Endodermal cell (in vitro differentiated cells): Measurements from ENCODE around the gene PTPRN2. TPM values are rescaled to one million over a fixed set of nuclear protein-coding genes. Genes with fewer than 3 reads are reported as not detected.
A peak's percentile ranks its signal among the peaks of the same experiment; 100 is the strongest.

ENCODE experiments used
- DNase-seq: peaks from one replicate; pipeline ENCODE4 v3.0.0-alpha.2; 2017
- H3K27ac ChIP-seq: 2 replicates; pipeline ENCODE4 v1.5.1; 2013; ENCODE audit warnings: mild to moderate bottlenecking, low read depth, low read length, moderate library complexity
- H3K27me3 ChIP-seq: 2 replicates; pipeline ENCODE4 v1.6.1; 2013; ENCODE audit warnings: mild to moderate bottlenecking, low read length, moderate library complexity; ENCODE audit not compliant: insufficient read depth, control insufficient read depth, poor library complexity, severe bottlenecking
- H3K36me3 ChIP-seq: 2 replicates; pipeline ENCODE4 v1.7.0; 2013; ENCODE audit warnings: mild to moderate bottlenecking, low read length, moderate library complexity; ENCODE audit not compliant: control insufficient read depth, insufficient read depth
- H3K4me1 ChIP-seq: one replicate; pipeline ENCODE4 v1.7.0; 2013; ENCODE audit warnings: low read length; ENCODE audit not compliant: control insufficient read depth, insufficient read depth
- H3K4me3 ChIP-seq: 2 replicates; pipeline ENCODE4 v1.5.1; 2013; ENCODE audit warnings: mild to moderate bottlenecking, low read length, moderate library complexity
- H3K9ac ChIP-seq: 2 replicates; pipeline ENCODE4 v1.6.1; 2013; ENCODE audit warnings: mild to moderate bottlenecking, low read length, moderate library complexity; ENCODE audit not compliant: poor library complexity, severe bottlenecking; ENCODE audit errors: extremely low read depth
- H3K9me3 ChIP-seq: 2 replicates; pipeline ENCODE4 v1.6.1; 2013; ENCODE audit warnings: mild to moderate bottlenecking, low read length, moderate library complexity; ENCODE audit not compliant: control insufficient read depth
- H3K27ac Mint-ChIP-seq: 2 replicates; pipeline ENCODE4 v1.8.0; 2020; ENCODE audit warnings: mixed read lengths
- H3K27me3 Mint-ChIP-seq: 2 replicates; pipeline ENCODE4 v1.8.0; 2021; ENCODE audit warnings: mild to moderate bottlenecking, mixed read lengths; ENCODE audit not compliant: insufficient read depth
- H3K36me3 Mint-ChIP-seq: 2 replicates; pipeline ENCODE4 v1.8.0; 2020; ENCODE audit warnings: low read depth, mixed read lengths
- H3K4me1 Mint-ChIP-seq: 2 replicates; pipeline ENCODE4 v1.8.0; 2020; ENCODE audit warnings: mixed read lengths
- H3K4me3 Mint-ChIP-seq: 2 replicates; pipeline ENCODE4 v1.8.0; 2020; ENCODE audit warnings: mild to moderate bottlenecking, moderate library complexity, mixed read lengths
- H3K9me3 Mint-ChIP-seq: 2 replicates; pipeline ENCODE4 v1.8.0; 2020; ENCODE audit warnings: mild to moderate bottlenecking, mixed read lengths
- WGBS, 2 experiments: methylation state at CpG; one replicate each; pipeline versions ENCODE4 v1.1.5 to v1.1.7; 2013; ENCODE audit warnings: missing lambda C conversion rate in 2 of 2, mixed read lengths in 1 of 2; ENCODE audit not compliant: insufficient coverage in 1 of 2, insufficient read length in 1 of 2; 5-methylcytosine and 5-hydroxymethylcytosine counted together
- total RNA-seq, 2 donors: library from RNA; stranded (reverse); fragmentation: NEBNext Ultra II Directional in 1 of 2; extraction: Animal tissue kit (Norgen Biotek cat#: 25700) in 1 of 2; gene quantifications; 2 replicates in 1 of 2; 3 replicates in 1 of 2; pipeline ENCODE4 v1.2.1, GENCODE V29; 2021
- TF ChIP-seq, protein P1 (sequence below): fragments of 200-600 bp; sonication (generic); conservative IDR thresholded peaks from 2 replicates; pipeline ENCODE4 v1.5.0; 2021; ENCODE audit warnings: antibody characterized with exemption, mild to moderate bottlenecking

PTPRN2 gene
- total RNA-seq, 2 donors from 2014 or later: 0.69 to 1.2 TPM

DNA sequence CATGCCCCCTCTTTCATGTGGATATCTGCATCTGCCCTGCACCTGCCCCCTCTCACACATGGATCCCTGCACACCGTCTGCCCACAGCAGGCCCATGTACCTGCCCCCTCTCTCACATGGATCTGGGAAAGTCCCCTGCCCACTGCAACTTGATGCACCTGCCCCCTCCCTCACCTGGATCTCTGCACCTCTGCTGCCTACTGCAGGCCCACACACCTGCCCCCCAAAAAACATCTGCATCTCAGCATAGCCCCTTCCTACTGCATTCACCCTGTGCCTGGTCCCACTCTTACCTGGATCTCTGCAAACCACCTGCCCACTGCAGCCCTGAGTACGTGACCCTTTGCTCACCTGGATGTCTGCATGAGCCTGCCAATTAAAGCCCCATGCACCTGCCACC is 479.8 kb downstream of the PTPRN2 start:
- peak; percentile 23 for DNase-seq
- Histone ChIP-seq H3K9ac (no peak overlapping the region), H3K36me3 (no peaks in the 10 kb centered on the region), H3K4me1 (no peaks in the 10 kb centered on the region), H3K9me3 (peaks cover 82% of the 10 kb centered on the region), H3K4me3 (no peak overlapping the region), H3K27ac (no peak overlapping the region), H3K27me3 (no peaks in the 10 kb centered on the region)
- TF ChIP-seq, protein P1, sequence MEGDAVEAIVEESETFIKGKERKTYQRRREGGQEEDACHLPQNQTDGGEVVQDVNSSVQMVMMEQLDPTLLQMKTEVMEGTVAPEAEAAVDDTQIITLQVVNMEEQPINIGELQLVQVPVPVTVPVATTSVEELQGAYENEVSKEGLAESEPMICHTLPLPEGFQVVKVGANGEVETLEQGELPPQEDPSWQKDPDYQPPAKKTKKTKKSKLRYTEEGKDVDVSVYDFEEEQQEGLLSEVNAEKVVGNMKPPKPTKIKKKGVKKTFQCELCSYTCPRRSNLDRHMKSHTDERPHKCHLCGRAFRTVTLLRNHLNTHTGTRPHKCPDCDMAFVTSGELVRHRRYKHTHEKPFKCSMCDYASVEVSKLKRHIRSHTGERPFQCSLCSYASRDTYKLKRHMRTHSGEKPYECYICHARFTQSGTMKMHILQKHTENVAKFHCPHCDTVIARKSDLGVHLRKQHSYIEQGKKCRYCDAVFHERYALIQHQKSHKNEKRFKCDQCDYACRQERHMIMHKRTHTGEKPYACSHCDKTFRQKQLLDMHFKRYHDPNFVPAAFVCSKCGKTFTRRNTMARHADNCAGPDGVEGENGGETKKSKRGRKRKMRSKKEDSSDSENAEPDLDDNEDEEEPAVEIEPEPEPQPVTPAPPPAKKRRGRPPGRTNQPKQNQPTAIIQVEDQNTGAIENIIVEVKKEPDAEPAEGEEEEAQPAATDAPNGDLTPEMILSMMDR: no peak
- Mint-ChIP-seq H3K36me3 (no peaks in the 10 kb centered on the region), H3K4me1 (no peaks in the 10 kb centered on the region), H3K27me3 (no peaks in the 10 kb centered on the region), H3K9me3 (peaks cover 4% of the 10 kb centered on the region), H3K27ac (no peak overlapping the region), H3K4me3 (no peak overlapping the region)
- 58 to 85% methylated on average over 2 of the region's 2 CpGs for WGBS, 2 experiments

DNA sequence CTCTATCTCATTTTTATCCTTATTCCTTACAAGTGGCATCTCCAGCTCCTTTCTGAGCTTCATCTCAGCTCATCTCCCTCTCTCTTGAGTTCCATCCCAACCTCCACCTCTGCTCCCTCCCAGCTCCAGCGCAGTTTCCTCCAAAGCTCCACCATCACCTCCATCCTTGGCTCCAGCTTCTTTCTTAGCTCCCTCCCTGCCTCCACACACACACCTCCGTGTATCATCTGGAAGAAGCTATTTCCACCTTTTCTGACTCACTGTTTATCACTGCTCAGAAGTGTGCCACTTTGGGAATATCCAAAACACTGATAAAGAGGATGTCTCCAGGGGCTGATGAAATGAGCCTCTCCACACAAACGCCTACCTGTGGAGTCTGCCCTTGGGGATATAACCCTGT is 481.4 kb downstream of the PTPRN2 start:
- TF ChIP-seq, protein P1: no peak
- Mint-ChIP-seq H3K9me3 (peaks cover 4% of the 10 kb centered on the region), H3K27ac (no peak overlapping the region), H3K36me3 (no peaks in the 10 kb centered on the region), H3K4me1 (no peaks in the 10 kb centered on the region), H3K27me3 (no peaks in the 10 kb centered on the region), H3K4me3 (no peak overlapping the region)
- Histone ChIP-seq H3K36me3 (no peaks in the 10 kb centered on the region), H3K4me1 (no peaks in the 10 kb centered on the region), H3K4me3 (no peak overlapping the region), H3K9ac (no peak overlapping the region), H3K27ac (no peak overlapping the region), H3K27me3 (no peaks in the 10 kb centered on the region), H3K9me3 (peaks cover 88% of the 10 kb centered on the region)
- no peak for DNase-seq
- 40 to 59% methylated on average over 2 to 3 of the region's 3 CpGs for WGBS, 2 experiments

DNA sequence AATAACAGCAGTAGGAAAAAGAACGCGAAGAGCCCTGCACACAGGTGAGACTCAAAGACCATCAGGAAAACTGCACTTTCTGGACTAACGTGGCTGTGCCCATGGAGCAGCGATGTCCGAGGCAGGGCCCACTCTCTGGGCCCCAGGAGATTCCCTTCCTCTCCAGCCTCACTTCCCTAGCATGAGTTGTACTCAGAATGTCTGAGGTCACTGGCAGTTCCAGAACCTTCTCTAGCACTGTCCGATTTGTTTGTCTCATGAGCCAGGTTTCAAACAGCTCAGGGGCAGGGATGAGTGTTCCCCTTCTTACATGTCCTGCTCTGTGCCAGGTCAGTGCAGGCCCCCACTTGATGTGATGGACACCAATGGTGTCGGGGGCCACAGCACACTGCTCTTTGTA is 484.2 kb downstream of the PTPRN2 start:
- 79 to 80% methylated on average over 7 of the region's 7 CpGs for WGBS, 2 experiments

More for the DNA sequence above, 484.2 kb downstream of the PTPRN2 start:
- peak; percentile 10 for DNase-seq
- Histone ChIP-seq H3K4me3 (no peak overlapping the region), H3K27ac (no peak overlapping the region), H3K9me3 (peaks cover 82% of the 10 kb centered on the region), H3K27me3 (no peaks in the 10 kb centered on the region), H3K4me1 (no peaks in the 10 kb centered on the region), H3K36me3 (no peaks in the 10 kb centered on the region), H3K9ac (no peak overlapping the region)
- no peak overlapping the region for H3K4me3 Mint-ChIP-seq
- H3K27me3 Mint-ChIP-seq: no peaks in the 10 kb centered on the region
- H3K36me3 Mint-ChIP-seq: no peaks in the 10 kb centered on the region
- H3K27ac Mint-ChIP-seq: no peak overlapping the region
- H3K9me3 Mint-ChIP-seq: peaks cover 9% of the 10 kb centered on the region
- TF ChIP-seq, protein P1: no peak
- no peaks in the 10 kb centered on the region for H3K4me1 Mint-ChIP-seq
